Tibial nerve (tissue), 3 donors: ENCODE measurements around the gene DNAH6.

Experiments used
- POLR2A ChIP-seq, 2 donors: fragments of 450-650 bp; IDR thresholded peaks; one replicate each; pipeline ENCODE4 v1.6.1; 2017; ENCODE audit warnings: antibody characterized with exemption in 2 of 2, mild to moderate bottlenecking in 2 of 2, moderate library complexity in 2 of 2
- TF ChIP-seq, protein P1 (sequence below), 5 experiments: fragments of 200-600 bp in 3 of 5; fragments of 450-650 bp in 2 of 5; sonication (generic) in 3 of 5; IDR thresholded peaks; one replicate each; pipeline ENCODE4 v1.5.1; 2016 to 2019; ENCODE audit warnings: antibody characterized with exemption in 5 of 5, mild to moderate bottlenecking in 3 of 5, moderate library complexity in 2 of 5

DNA sequence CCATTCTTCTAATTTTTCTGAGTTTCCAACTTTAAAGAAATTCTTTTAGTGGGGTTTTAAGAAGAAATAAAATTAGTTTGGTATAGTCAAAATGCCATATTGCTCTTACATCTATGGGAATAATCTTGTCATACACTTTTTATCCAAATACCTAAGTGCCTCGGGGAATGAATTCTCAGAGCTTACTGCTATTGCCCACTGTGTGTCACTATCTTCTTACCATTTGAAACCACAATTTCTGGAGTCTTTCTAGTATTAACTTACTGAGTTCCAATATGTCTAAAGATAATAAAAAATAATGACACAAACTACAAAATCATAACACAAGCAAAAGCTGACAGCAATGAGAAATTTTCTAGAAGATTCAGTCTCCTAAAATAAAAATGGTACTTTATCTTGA lies 23.7 kb upstream of the DNAH6 start:
- no peak for TF ChIP-seq POLR2A (IDR thresholded peaks at IDR 0.05)
- TF ChIP-seq, protein P1, sequence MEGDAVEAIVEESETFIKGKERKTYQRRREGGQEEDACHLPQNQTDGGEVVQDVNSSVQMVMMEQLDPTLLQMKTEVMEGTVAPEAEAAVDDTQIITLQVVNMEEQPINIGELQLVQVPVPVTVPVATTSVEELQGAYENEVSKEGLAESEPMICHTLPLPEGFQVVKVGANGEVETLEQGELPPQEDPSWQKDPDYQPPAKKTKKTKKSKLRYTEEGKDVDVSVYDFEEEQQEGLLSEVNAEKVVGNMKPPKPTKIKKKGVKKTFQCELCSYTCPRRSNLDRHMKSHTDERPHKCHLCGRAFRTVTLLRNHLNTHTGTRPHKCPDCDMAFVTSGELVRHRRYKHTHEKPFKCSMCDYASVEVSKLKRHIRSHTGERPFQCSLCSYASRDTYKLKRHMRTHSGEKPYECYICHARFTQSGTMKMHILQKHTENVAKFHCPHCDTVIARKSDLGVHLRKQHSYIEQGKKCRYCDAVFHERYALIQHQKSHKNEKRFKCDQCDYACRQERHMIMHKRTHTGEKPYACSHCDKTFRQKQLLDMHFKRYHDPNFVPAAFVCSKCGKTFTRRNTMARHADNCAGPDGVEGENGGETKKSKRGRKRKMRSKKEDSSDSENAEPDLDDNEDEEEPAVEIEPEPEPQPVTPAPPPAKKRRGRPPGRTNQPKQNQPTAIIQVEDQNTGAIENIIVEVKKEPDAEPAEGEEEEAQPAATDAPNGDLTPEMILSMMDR (IDR thresholded peaks at IDR 0.05) = no peak
